HCT116 (cell line): ENCODE results near the gene CALML3. TPM values are rescaled to one million over a fixed set of nuclear protein-coding genes. Genes with fewer than 3 reads are reported as not detected.

ENCODE experiments used
- ATAC-seq: fragments of 200-7000 bp; cut with Tn5 transposase; 2 replicates; pipeline ENCODE4 v1.9.1; 2020; ENCODE audit warnings: mild to moderate bottlenecking, moderate library complexity
- BruUV-seq: library from RNA; stranded (reverse); fragments of 400-500 nt; replicated peaks from 2 replicates; lab custom pipeline; 2021; lab: Mats Ljungman, UMichigan
- CTCF ChIA-PET: fragments of 300-600 bp; sonication (Branson Sonifier 250); formaldehyde crosslinking; loops from one replicate; lab custom pipeline; 2021; ENCODE audit warnings: antibody characterized with exemption; lab: Charles Lee
- POLR2A ChIA-PET: fragments of 300-600, 350-600 bp; sonication (Branson Sonifier 250); formaldehyde crosslinking; loops from one replicate; lab custom pipeline; 2021; ENCODE audit warnings: antibody characterized with exemption; lab: Charles Lee
- RAD21 ChIA-PET, 2 experiments: fragments of 300-600 bp; sonication (Branson Sonifier 250); formaldehyde crosslinking; loops; one replicate each; lab custom pipeline; 2023; ENCODE audit warnings: low total read pairs in 2 of 2; ENCODE audit not compliant: uncharacterized antibody in 2 of 2, unreplicated experiment in 2 of 2, low non-redundant PET in 1 of 2; lab: Charles Lee
- DNase-seq: peaks from one replicate; pipeline ENCODE4 v3.0.0-alpha.2; 2010; ENCODE audit warnings: low read depth, low spot score
- H2AFZ ChIP-seq: fragments of 200-600 bp; shearing (Covaris generic), sonication (generic); 2 replicates; pipeline ENCODE4 v1.6.1; 2017; ENCODE audit warnings: low read depth, mixed run types, mixed read lengths, antibody characterized with exemption, low read length; ENCODE audit not compliant: poor library complexity, severe bottlenecking
- H3K27ac ChIP-seq: 2 replicates; pipeline ENCODE4 v1.5.1; 2012; ENCODE audit warnings: low read depth, low read length
- H3K27me3 ChIP-seq: fragments of 200-600 bp; sonication (generic); 2 replicates; pipeline ENCODE4 v1.6.1; 2016; ENCODE audit warnings: mixed run types, low read length, mixed read lengths; ENCODE audit not compliant: insufficient read depth
- H3K36me3 ChIP-seq, 2 experiments: fragments of 200-500 bp in 1 of 2; fragments of 200-600 bp in 1 of 2; sonication (Bioruptor generic) in 1 of 2; sonication (generic) in 1 of 2; 2 replicates each; pipeline versions ENCODE4 v1.5.1 to v1.6.1; 2014 to 2016; ENCODE audit warnings: low read length in 2 of 2, inconsistent platforms in 1 of 2, mixed read lengths in 1 of 2, mixed run types in 1 of 2; ENCODE audit not compliant: insufficient read depth in 2 of 2, control insufficient read depth in 1 of 2
- H3K4me1 ChIP-seq, 2 experiments: fragments of 200-600 bp in 1 of 2; sonication (generic) in 1 of 2; 2 replicates each; pipeline versions ENCODE4 v1.5.1 to v1.6.1; 2012 to 2017; ENCODE audit warnings: low read length in 2 of 2, inconsistent platforms in 1 of 2, mild to moderate bottlenecking in 1 of 2, mixed read lengths in 1 of 2, mixed run types in 1 of 2, moderate library complexity in 1 of 2; ENCODE audit not compliant: insufficient read depth in 2 of 2, control insufficient read depth in 1 of 2
- H3K4me2 ChIP-seq: fragments of 200-600 bp; sonication (generic); 2 replicates; pipeline ENCODE4 v1.6.1; 2017; ENCODE audit warnings: mixed run types, low read length, mixed read lengths
- H3K4me3 ChIP-seq, 2 experiments: fragments of 200-600 bp in 1 of 2; sonication (generic) in 1 of 2; replicated peaks in 1 of 2; 2 replicates each; pipeline ENCODE4 v1.5.1; 2011 to 2016; ENCODE audit warnings: low read length in 2 of 2, control low read depth in 1 of 2, low read depth in 1 of 2, mild to moderate bottlenecking in 1 of 2, mixed read lengths in 1 of 2, mixed run types in 1 of 2
- H3K79me2 ChIP-seq: fragments of 200-600 bp; sonication (generic); 2 replicates; pipeline ENCODE4 v1.6.1; 2017; ENCODE audit warnings: mild to moderate bottlenecking, mixed run types, low read length, moderate library complexity, mixed read lengths; ENCODE audit not compliant: insufficient read depth
- H3K9ac ChIP-seq: fragments of 200-600 bp; sonication (generic); 2 replicates; pipeline ENCODE4 v1.6.1; 2016; ENCODE audit warnings: low read length, mixed read lengths
- H3K9me2 ChIP-seq: fragments of 200-600 bp; sonication (generic), shearing (Covaris generic); 2 replicates; pipeline ENCODE4 v1.6.1; 2017; ENCODE audit warnings: mixed run types, mild to moderate bottlenecking, moderate library complexity; ENCODE audit not compliant: insufficient read depth
- H3K9me3 ChIP-seq, 2 experiments: fragments of 200-500 bp in 1 of 2; fragments of 200-600 bp in 1 of 2; sonication (Bioruptor generic) in 1 of 2; sonication (generic) in 1 of 2; 2 replicates each; pipeline ENCODE4 v1.6.1; 2014 to 2017; ENCODE audit warnings: low read length in 2 of 2, mixed read lengths in 2 of 2, inconsistent platforms in 1 of 2, low read depth in 1 of 2, mild to moderate bottlenecking in 1 of 2, mixed run types in 1 of 2, moderate library complexity in 1 of 2; ENCODE audit not compliant: control insufficient read depth in 1 of 2, insufficient read depth in 1 of 2
- H4K20me1 ChIP-seq: fragments of 200-600 bp; sonication (generic), shearing (Covaris generic); 2 replicates; pipeline ENCODE4 v1.6.1; 2017; ENCODE audit warnings: mixed run types, mild to moderate bottlenecking, moderate library complexity; ENCODE audit not compliant: insufficient read depth
- ATF3 ChIP-seq: IDR thresholded peaks from 2 replicates; pipeline ENCODE4 v1.6.1; 2012
- CBX3 ChIP-seq: IDR thresholded peaks from 2 replicates; pipeline ENCODE4 v1.6.1; 2012; ENCODE audit warnings: low read depth
- CEBPB ChIP-seq: IDR thresholded peaks from 2 replicates; pipeline ENCODE4 v1.6.1; 2012; ENCODE audit warnings: low read depth
- EGR1 ChIP-seq: IDR thresholded peaks from 2 replicates; pipeline ENCODE4 v1.6.1; 2012; ENCODE audit warnings: low read depth
- ELF1 ChIP-seq: IDR thresholded peaks from 2 replicates; pipeline ENCODE4 v1.6.1; 2012; ENCODE audit warnings: low read depth, borderline replicate concordance
- EZH2 ChIP-seq: fragments of 200-600 bp; sonication (generic); IDR thresholded peaks from 2 replicates; pipeline ENCODE4 v1.6.1; 2017; ENCODE audit warnings: antibody characterized with exemption, mixed run types
- EZH2phosphoT487 ChIP-seq: fragments of 200-600 bp; IDR thresholded peaks from 2 replicates; pipeline ENCODE4 v1.6.1; 2018; ENCODE audit warnings: antibody characterized with exemption, borderline replicate concordance
- FOSL1 ChIP-seq: IDR thresholded peaks from 2 replicates; pipeline ENCODE4 v1.6.1; 2012; ENCODE audit warnings: low read depth
- MAX ChIP-seq: IDR thresholded peaks from 2 replicates; pipeline ENCODE4 v1.6.1; 2012
- POLR2A ChIP-seq: IDR thresholded peaks from 2 replicates; pipeline ENCODE4 v1.7.0; 2011; ENCODE audit warnings: borderline replicate concordance; ENCODE audit not compliant: insufficient read depth, insufficient read length; ENCODE audit errors: extremely low read depth
- POLR2AphosphoS5 ChIP-seq: IDR thresholded peaks from 2 replicates; pipeline ENCODE4 v1.6.1; 2011; ENCODE audit warnings: mild to moderate bottlenecking, low read depth, low read length, moderate library complexity
- RAD21 ChIP-seq: IDR thresholded peaks from 2 replicates; pipeline ENCODE4 v1.6.1; 2012; ENCODE audit warnings: low read depth, mild to moderate bottlenecking
- SIN3A ChIP-seq: IDR thresholded peaks from 2 replicates; pipeline ENCODE4 v1.6.1; 2012; ENCODE audit warnings: low read depth
- SP1 ChIP-seq: IDR thresholded peaks from 2 replicates; pipeline ENCODE4 v1.6.1; 2012; ENCODE audit warnings: low read depth
- SRF ChIP-seq: IDR thresholded peaks from 2 replicates; pipeline ENCODE4 v1.6.1; 2012; ENCODE audit warnings: low read depth
- YY1 ChIP-seq: IDR thresholded peaks from 2 replicates; pipeline ENCODE4 v1.6.1; 2011; ENCODE audit warnings: low read length, low read depth, moderate library complexity, mild to moderate bottlenecking; ENCODE audit not compliant: insufficient replicate concordance; ENCODE audit errors: extremely low read depth
- ZFX ChIP-seq: fragments of 450-650 bp; IDR thresholded peaks from 2 replicates; pipeline ENCODE4 v1.6.1; 2017
- intact Hi-C: fragments of 100-400 bp; cut with micrococcal nuclease; formaldehyde crosslinking; loops from 2 replicates; pipeline ENCODE4 v1.10.0; 2022
- total RNA-seq: library from RNA; stranded (reverse); gene quantifications from one replicate; pipeline ENCODE4 v1.2.1, GENCODE V29; 2021; ENCODE audit not compliant: unreplicated experiment

The CALML3 gene
- total RNA-seq, 1 experiment from 2014 or later: not detected

GRCh38 chr10:5493691-5494090, 31.1 kb upstream of the CALML3 start:
- intact Hi-C loops: no loop called here
- H2AFZ ChIP-seq: no peak overlapping the region
- H3K27ac ChIP-seq: no peak overlapping the region
- ChIA-PET POLR2A (no interaction called here), CTCF (no interaction called here), RAD21 (no interaction called here)
- ATAC-seq: no peak
- no peaks in the 10 kb centered on the region for H3K9me2 ChIP-seq
- H3K4me1 ChIP-seq: peaks cover 0 to under 1% of the 10 kb centered on the region in 2 experiments; a peak in 1 of 4 replicates
- no peaks in the 10 kb centered on the region for H4K20me1 ChIP-seq
- TF ChIP-seq SIN3A (no peak), CEBPB (no peak), SRF (no peak)
- no peak overlapping the region for H3K4me3 ChIP-seq
- no peaks in the 10 kb centered on the region for H3K79me2 ChIP-seq
- H3K9ac ChIP-seq: no peak overlapping the region
- no peaks in the 10 kb centered on the region for H3K36me3 ChIP-seq
- BruUV-seq: no TSS peak
- H3K27me3 ChIP-seq: no peaks in the 10 kb centered on the region
- H3K4me2 ChIP-seq: no peak overlapping the region
- no peaks in the 10 kb centered on the region for H3K9me3 ChIP-seq
- no peak for DNase-seq

GRCh38 chr10:5494611-5495010, 30.1 kb upstream of the CALML3 start:
- H3K36me3 ChIP-seq: no peaks in the 10 kb centered on the region
- H3K4me2 ChIP-seq: no peak overlapping the region
- ATAC-seq (no peak), DNase-seq (no peak)
- H2AFZ ChIP-seq: no peak overlapping the region
- no peak overlapping the region for H3K27ac ChIP-seq
- no peak overlapping the region for H3K4me3 ChIP-seq
- intact Hi-C loops: no loop called here
- H3K9me3 ChIP-seq: no peaks in the 10 kb centered on the region
- no peaks in the 10 kb centered on the region for H3K27me3 ChIP-seq
- H3K9me2 ChIP-seq: no peaks in the 10 kb centered on the region
- CTCF ChIA-PET: no interaction called here
- H4K20me1 ChIP-seq: no peaks in the 10 kb centered on the region
- H3K79me2 ChIP-seq: no peaks in the 10 kb centered on the region
- H3K4me1 ChIP-seq: no peaks in the 10 kb centered on the region
- no peak overlapping the region for H3K9ac ChIP-seq
- POLR2A ChIA-PET: no interaction called here
- TF ChIP-seq EZH2: no peak
- TF ChIP-seq SP1: no peak
- no peak for TF ChIP-seq CBX3
- no peak for TF ChIP-seq EGR1
- TF ChIP-seq YY1: no peak
- no peak for TF ChIP-seq CEBPB
- no peak for TF ChIP-seq RAD21
- TF ChIP-seq ZFX: no peak
- TF ChIP-seq ATF3: no peak
- TF ChIP-seq MAX: no peak
- no peak for TF ChIP-seq EZH2phosphoT487
- no peak for TF ChIP-seq POLR2A
- no peak for TF ChIP-seq FOSL1
- no peak for TF ChIP-seq POLR2AphosphoS5
- no peak for TF ChIP-seq ELF1
- BruUV-seq: no TSS peak
- RAD21 ChIA-PET: no interaction called here
